Measurements from ENCODE around the gene MYT1. TPM values are rescaled to one million over a fixed set of nuclear protein-coding genes. Genes with fewer than 3 reads are reported as not detected.

Gene MYT1
- total RNA-seq, 1 experiment from 2014 or later: 7.1 TPM

DNA sequence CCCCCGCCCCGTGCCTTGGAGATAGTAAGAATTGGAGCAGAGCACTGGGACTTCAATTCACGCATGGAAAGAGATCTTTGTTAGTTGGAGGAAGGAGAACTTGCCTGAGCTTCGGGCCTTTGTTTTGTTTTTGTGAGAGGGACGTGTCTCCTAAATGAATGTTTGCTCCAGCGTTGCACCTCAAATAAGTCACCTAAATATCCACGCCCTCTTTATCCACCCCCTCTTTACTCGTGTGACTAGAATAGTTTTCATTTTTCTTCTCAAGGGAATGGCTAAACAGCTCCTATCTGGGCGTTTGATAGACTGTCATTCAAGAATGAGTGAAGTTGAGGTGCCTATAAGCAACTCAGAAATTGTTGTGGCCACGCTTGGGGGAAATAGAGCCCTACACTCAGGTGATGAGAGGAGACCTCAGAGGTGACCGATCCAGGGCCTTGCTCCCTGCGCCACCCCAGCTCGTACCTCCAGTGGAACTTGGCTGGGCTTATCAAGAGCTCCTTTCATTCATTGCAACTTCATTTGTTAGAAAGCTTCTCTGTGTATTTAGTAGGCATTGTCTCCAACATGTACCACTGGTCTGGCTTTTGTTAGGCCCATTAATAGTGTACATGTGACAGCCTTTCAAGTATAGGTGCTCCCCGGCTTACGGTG is 92.2 kb downstream of the MYT1 start (continued):
- no peak for TF ChIP-seq ZFX (IDR thresholded peaks at IDR 0.05)
- no peak for TF ChIP-seq EZH2phosphoT487 (IDR thresholded peaks at IDR 0.05; ENCODE audit: borderline replicate concordance)
- no peak for TF ChIP-seq FOSL1 (IDR thresholded peaks at IDR 0.05; ENCODE audit: low read depth)
- TF ChIP-seq YY1 (IDR thresholded peaks at IDR 0.05; ENCODE audit: extremely low read depth, insufficient replicate concordance, low read depth, low read length): no peak

DNA sequence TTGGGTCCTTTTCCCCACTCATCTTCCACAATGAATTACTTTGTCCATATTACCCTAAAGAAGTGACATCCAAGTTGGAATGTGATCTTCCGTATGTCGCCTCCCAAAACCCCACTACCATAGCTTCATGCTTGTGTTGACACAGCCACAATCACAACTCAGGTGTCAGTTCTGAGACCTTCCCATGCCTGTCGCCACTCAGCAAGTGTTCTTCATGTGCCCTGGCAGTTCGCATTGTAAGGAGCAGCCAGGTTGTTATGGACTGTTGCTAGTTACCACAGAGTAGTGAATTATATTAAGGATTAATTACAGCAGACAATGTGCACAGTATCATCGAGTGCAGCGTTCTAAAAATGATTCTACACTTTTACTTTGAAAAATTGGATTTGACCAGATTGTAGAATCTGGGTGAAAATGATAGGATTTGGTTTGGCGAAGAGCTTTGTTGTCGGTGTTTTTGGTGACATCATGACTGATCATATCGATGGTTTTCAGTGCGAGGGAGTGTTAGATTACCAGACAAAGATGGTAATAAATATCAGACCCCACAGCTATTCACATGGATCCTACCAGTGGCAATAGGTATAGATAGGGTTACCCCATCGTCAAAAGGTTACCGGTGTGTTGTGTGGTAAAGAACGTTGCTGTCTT is 93.0 kb downstream of the MYT1 start:
- DNase-seq (ENCODE audit: low read depth, low spot score) (no peak), ATAC-seq (no peak)
- TF ChIP-seq, protein P1, sequence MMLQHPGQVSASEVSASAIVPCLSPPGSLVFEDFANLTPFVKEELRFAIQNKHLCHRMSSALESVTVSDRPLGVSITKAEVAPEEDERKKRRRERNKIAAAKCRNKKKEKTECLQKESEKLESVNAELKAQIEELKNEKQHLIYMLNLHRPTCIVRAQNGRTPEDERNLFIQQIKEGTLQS (IDR thresholded peaks at IDR 0.05): no peak
- no peak for TF ChIP-seq TCF7L2 (IDR thresholded peaks at IDR 0.05; ENCODE audit: borderline replicate concordance, extremely low read depth, insufficient read depth, insufficient read length)
- TF ChIP-seq FOSL1 (IDR thresholded peaks at IDR 0.05; ENCODE audit: low read depth): no peak
- TF ChIP-seq, protein P2, sequence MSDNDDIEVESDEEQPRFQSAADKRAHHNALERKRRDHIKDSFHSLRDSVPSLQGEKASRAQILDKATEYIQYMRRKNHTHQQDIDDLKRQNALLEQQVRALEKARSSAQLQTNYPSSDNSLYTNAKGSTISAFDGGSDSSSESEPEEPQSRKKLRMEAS (IDR thresholded peaks at IDR 0.05): no peak
- no peak for TF ChIP-seq RAD21 (IDR thresholded peaks at IDR 0.05; ENCODE audit: low read depth)
- TF ChIP-seq ZFX (IDR thresholded peaks at IDR 0.05): no peak
- TF ChIP-seq CEBPB (IDR thresholded peaks at IDR 0.05; ENCODE audit: low read depth): no peak
- no peak for TF ChIP-seq SRF (IDR thresholded peaks at IDR 0.05; ENCODE audit: low read depth)
- no peak for TF ChIP-seq EGR1 (IDR thresholded peaks at IDR 0.05; ENCODE audit: low read depth)
- no peak for TF ChIP-seq SP1 (IDR thresholded peaks at IDR 0.05; ENCODE audit: low read depth)
- no peak for TF ChIP-seq JUND (IDR thresholded peaks at IDR 0.05)
- no peak for TF ChIP-seq CBX3 (IDR thresholded peaks at IDR 0.05; ENCODE audit: low read depth)
- TF ChIP-seq POLR2AphosphoS5 (IDR thresholded peaks at IDR 0.05; ENCODE audit: low read depth, low read length): no peak
- TF ChIP-seq, protein P3, sequence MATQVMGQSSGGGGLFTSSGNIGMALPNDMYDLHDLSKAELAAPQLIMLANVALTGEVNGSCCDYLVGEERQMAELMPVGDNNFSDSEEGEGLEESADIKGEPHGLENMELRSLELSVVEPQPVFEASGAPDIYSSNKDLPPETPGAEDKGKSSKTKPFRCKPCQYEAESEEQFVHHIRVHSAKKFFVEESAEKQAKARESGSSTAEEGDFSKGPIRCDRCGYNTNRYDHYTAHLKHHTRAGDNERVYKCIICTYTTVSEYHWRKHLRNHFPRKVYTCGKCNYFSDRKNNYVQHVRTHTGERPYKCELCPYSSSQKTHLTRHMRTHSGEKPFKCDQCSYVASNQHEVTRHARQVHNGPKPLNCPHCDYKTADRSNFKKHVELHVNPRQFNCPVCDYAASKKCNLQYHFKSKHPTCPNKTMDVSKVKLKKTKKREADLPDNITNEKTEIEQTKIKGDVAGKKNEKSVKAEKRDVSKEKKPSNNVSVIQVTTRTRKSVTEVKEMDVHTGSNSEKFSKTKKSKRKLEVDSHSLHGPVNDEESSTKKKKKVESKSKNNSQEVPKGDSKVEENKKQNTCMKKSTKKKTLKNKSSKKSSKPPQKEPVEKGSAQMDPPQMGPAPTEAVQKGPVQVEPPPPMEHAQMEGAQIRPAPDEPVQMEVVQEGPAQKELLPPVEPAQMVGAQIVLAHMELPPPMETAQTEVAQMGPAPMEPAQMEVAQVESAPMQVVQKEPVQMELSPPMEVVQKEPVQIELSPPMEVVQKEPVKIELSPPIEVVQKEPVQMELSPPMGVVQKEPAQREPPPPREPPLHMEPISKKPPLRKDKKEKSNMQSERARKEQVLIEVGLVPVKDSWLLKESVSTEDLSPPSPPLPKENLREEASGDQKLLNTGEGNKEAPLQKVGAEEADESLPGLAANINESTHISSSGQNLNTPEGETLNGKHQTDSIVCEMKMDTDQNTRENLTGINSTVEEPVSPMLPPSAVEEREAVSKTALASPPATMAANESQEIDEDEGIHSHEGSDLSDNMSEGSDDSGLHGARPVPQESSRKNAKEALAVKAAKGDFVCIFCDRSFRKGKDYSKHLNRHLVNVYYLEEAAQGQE (IDR thresholded peaks at IDR 0.05; ENCODE audit: low read depth): no peak
- TF ChIP-seq POLR2A (IDR thresholded peaks at IDR 0.05; ENCODE audit: borderline replicate concordance, extremely low read depth, insufficient read depth, insufficient read length): no peak
- Histone ChIP-seq H4K20me1 (ENCODE audit: insufficient read depth) (no peaks in the 10 kb centered on the region), H3K27me3 (ENCODE audit: insufficient read depth, low read length) (no peaks in the 10 kb centered on the region), H3K9me2 (ENCODE audit: insufficient read depth) (no peaks in the 10 kb centered on the region), H3K9ac (ENCODE audit: low read length) (no peak overlapping the region), H3K79me2 (ENCODE audit: insufficient read depth, low read length) (peaks cover 21% of the 10 kb centered on the region), H3K27ac (ENCODE audit: low read depth, low read length) (no peak overlapping the region), H3K4me3 (replicated peaks in 1 of 2; ENCODE audit: low read depth in 1 of 2, low read length in 2 of 2) (peak overlapping the region in 1 of 2 experiments; percentile 87; a peak in 1 of 4 replicates), H3K4me2 (ENCODE audit: low read length) (peak overlapping the region; percentile 93), H3K36me3 (ENCODE audit: control insufficient read depth in 1 of 2, insufficient read depth in 2 of 2, low read length in 2 of 2) (no peaks in the 10 kb centered on the region), H3K4me1 (ENCODE audit: control insufficient read depth in 1 of 2, insufficient read depth in 2 of 2, low read length in 2 of 2) (peaks cover 0 to 19% of the 10 kb centered on the region in 2 experiments; a peak in 3 of 4 replicates), H3K9me3 (ENCODE audit: control insufficient read depth in 1 of 2, insufficient read depth in 1 of 2, low read depth in 1 of 2, low read length in 2 of 2) (no peaks in the 10 kb centered on the region), H2AFZ (ENCODE audit: low read depth, low read length, poor library complexity, severe bottlenecking) (no peak overlapping the region)
- CTCF ChIA-PET: no interaction called here
- no TSS peak for BruUV-seq (replicated peaks)
- intact Hi-C loops (cut with micrococcal nuclease): no loop called here
- RAD21 ChIA-PET (ENCODE audit: low non-redundant PET in 1 of 2, low total read pairs in 2 of 2, uncharacterized antibody in 2 of 2, unreplicated experiment in 2 of 2): no interaction called here
- POLR2A ChIA-PET: no interaction called here

Data from HCT116 (cell line).